T-helper 2 cell (primary cell): ENCODE results near the gene KRT37.

ENCODE experiments used
- DNase-seq, 5 experiments: peaks; one replicate each; pipeline versions ENCODE4 v3.0.0 to v3.0.0-alpha.2; 2012 to 2022
- total RNA-seq, 2 donors: gene quantifications; one replicate each; lab custom pipeline; 2026; lab: John Stamatoyannopoulos, UW

The KRT37 gene
- 0 reads per million in 2 donors for total RNA-seq

DNA sequence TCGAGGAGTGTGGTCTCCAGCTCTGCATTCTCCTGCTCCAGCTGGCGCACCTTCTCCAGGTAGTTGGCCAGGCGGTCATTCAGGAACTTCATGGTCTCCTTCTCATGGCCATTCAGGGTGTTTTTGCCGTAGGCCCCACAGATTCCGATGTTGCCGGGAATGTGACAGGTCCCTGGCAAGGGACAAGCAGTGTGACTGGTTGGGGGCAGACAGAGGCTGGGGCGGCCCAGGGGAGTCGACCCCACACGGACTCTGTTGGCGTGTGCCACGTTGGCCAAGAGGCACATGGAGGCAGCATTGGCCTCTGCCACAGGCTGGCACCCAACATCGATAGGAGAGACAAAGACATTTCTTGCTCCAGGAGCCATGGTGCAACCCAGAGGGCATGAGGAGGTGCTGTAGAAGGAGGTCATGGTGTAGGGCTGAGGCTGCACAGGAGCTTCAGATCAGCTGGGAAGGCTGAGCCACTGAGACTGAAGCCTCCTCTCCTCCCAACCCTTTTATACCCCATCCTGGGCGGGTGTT lies at the start of gene KRT37:
Gene KRT37 (minus strand): TSS at position 475 of the 525 bp plus-strand sequence. CDS start 62 bp downstream, at position 413.
- no peak for DNase-seq

DNA sequence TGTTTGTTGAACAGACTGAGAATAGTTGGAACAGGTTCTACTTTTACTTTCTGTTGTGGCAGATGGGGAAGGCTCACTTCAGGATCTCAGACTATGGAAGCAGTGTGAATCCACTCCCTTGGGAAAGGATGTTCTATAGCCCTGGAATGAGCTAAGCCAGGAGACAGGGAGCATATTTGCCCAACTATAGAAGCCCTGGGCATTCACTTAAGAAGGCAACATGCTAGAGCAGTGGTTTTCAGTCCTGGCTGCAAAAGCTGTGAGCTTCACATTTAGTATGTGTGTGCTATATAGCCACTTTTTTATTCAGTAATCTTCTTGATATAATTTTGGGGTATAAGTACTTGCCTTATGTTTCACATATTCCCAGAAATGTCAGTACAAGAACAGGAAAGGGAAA lies 44.0 kb upstream of the KRT37 start:
- DNase-seq, result no peak

DNA sequence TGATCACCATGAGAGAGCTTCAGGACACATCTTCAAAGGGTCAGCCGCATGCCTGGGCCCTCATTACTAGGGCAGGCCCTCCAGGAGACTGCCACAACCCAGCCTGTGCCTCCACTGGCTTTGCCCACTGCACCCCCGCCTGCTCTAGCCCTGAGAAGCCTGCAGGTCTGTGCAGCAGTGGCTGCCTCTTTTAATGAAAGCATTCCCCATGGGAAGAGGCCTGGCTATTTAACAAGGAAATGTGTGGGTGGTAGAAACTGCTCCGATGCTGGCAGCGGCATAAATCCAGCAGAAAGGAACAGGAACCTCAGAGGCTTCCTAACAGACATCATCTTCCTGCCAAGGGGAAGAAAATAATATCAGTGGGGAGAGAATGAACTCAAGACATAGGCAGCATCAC lies 43.2 kb upstream of the KRT37 start:
- DNase-seq, result no peak

DNA sequence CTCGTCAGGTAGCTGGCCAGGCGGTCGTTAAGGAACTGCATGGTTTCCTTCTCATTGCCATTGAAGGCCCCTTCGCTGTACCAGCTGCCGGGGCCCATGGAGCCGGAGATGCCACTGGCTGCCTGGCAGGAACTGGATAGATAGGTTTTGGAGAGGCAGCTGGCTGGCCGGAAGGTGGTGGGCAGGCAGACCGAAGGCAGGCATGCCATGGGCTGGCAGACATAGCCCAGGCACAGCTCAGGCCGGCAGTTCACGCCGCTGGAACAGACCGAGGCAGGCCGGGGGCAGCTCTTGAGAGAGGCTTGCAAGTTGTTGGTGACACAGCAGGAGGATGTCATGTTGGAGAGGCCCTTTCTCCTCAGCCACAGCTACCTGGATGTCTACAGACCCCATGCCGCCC lies 42.6 kb upstream of the KRT37 start, which contains the start of gene KRT32:
Gene KRT32 (minus strand): TSS at position 399 of the 400 bp plus-strand sequence. CDS start 61 bp downstream, at position 338.
- no peak for DNase-seq

DNA sequence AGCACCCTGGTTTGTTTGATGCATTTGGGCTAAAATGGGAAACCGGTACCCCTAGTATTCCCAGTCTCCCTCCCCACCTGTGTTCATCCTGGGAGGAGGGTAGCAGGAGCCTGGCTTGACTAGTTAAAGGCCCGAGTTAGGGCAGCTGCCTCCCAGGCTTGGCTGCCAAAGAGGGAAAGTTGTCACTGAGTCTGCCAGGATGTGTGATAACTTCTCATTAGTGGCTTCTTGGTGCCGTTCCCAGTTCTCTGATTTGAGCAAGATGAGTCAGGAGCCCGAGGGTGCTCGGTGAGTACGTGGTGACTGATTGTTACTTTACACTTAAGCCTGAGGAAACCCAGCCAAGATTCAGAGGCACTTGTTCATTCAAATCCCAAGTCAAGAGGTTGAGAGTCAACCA lies 40.3 kb upstream of the KRT37 start:
- DNase-seq, result no peak

DNA sequence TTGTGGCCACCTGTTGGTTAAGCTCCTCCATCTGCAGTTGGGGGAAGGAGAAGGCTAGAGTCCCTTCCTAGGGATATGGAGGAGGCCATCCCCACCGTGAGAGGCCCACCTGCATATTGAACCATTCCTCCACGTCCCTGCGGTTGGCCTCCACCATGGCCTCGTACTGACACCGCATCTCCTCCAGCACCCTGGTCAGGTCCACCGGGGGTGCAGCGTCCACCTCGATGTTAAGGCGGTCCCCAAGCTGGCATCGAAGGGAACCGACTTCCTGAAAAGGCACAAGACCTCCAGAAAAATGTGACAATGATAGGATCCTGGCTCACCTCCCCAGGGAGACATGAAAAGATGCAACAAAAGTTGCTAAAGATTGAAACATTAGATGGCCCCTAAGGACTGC lies 39.8 kb upstream of the KRT37 start:
- DNase-seq, result no peak

DNA sequence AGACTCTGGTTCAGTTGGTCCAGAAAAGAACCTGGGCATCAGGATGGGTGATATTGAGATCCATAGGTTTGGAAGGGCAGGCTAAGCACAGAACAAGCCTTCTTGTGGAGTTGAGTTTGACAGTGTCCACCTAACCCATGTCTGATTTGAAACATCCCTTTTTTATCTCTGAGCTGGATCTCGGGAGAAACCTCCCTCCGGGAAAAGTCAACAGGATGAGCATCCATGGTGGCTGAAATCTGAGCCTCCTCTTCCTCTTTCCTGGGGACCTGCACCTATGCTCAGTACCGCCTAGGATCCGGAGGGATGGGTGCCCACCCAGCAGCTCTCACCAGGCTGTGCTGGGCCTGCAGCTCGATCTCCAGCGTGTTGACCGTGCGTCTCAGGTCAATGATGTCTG lies 39.4 kb upstream of the KRT37 start:
- DNase-seq, result no peak

DNA sequence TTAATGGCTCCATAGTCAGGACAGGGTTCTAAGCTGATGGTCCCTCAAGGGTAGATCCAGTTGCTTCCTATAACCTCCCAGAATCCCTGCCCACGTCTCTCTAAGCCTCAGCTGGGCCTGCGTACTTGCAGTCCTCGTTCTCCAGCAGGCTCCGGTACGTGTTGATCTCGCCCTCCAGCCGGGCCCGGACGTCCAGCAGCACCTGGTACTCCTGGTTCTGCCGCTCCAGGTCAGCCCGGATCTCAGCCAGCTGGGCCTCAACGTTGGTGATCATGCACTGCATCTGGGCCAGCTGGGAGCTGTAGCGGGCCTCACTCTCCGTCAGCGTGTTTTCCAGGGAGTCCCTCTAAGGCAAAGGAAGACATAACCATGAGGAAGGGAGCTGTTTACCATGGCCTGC lies 38.3 kb upstream of the KRT37 start:
- DNase-seq, result no peak

DNA sequence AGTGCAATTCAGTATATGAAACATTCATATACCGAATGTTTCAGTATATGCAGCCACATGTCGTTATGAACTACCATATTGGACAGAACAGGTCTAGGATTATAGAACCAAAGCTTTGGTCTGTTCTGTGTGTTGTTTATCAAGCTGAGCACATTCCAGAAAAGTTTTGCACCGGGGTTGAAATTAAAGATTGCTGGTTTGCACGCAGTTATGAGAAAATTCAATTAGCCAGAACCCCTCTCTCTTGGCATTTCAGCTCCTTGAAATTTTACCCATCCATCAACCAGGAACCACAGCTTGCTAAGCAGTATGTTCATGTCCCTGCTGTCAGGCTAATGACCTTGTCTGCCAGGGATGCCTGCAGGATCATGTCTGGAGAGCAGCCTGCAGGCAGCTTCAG lies 33.3 kb upstream of the KRT37 start:
- no peak for DNase-seq

DNA sequence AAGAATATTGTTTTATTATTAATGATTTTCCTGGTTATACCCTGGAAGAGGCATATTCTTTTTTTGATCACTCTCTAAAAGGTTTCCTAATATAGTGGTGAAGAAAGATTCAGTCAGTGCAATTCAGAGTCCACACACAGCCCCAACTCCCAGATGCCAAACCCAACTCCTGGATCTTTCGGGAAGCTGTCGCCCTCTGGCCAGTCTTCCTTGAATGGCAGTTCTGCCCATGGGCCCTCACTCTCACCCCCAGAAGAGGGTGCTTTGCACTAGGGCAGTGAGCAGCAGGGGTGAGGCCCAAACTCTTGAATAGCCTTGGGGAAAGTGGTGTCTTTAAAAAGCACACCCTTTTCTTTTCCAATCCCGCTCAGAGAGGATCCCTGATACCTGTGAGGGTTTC lies 31.8 kb upstream of the KRT37 start:
- no peak for DNase-seq

DNA sequence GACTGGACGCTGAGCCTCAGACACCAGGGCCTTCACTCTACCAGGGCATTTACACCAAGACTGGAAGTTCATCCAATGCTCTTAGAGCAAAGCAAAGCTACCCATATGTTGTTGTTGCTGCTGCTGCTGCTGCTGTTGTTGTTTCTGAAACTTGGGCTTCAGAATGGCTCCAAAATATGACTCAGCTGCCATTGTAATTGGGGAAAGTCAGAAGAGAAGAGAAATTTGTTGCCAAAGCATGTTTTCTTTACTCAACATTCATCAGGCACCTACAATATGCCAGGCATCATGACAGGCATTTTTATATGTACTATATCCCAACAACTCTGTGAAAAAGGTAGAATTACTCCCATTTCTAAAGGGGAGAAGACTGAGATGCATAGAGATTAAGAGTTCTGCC lies 30.9 kb upstream of the KRT37 start:
- DNase-seq, result no peak

DNA sequence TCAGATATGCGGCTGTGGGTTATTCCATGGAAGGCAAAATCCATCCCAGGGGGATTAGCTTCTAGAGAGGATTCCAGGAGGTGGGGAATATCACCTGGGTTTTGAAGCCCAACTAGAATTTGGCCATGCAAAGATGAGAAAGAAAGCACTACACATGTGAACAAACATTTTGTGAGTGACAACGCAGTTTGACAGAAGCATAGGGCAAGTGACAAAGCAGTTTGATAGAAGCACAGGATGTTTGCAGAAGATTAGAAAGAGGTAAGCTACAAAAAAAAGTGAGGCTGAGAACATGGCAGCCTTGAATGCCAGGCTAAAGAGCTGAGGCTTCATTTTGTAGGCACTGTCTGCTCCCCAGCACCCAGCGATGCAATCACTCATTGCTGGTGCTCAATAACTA lies 28.7 kb upstream of the KRT37 start:
- DNase-seq, result no peak

DNA sequence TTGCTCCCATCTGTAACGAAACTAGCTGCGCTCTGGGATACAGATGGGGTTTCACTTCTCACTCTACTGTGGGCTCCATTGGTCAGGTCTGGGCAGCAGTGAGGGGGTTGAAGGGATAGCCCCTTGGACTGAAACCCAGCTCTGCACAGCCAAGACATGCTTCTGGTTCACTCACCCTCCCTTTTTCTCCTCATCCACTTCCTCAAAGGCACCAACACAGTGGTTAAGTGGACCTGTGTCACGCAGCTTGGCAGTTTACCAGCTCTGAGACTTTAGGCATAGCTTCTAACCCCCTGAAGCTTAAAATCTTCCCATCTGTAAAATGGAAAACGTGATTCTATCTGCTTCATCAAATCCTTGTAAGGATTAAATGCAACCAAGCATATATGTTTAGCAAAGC lies 27.9 kb upstream of the KRT37 start:
- DNase-seq, result no peak

DNA sequence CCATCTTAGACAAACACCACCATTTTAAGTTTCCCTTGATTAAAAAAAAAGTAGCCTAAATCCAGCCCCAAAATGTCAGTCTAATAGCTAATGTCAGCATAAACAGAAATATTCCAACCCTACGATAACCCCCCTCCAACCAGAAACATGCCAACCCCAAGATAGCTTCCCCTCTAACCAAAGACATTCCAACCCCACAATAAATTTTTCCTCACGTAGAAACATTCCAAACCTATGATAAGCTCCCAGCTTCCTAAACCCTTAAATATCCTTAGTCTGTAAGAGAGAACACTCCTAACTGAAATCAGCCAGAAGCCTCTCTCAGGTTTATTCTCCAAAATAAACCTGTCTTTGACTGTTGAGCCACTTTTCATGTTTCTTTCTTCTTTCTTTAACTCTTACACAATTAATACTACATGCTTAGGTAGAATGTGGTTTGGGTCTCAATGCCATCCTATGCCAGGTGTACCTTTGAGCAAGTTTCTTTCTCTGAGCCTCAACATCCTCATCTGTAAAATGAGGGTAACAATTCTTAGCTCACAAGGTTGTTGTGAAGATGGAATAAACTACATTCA lies 26.9 kb upstream of the KRT37 start:
- DNase-seq, result no peak

DNA sequence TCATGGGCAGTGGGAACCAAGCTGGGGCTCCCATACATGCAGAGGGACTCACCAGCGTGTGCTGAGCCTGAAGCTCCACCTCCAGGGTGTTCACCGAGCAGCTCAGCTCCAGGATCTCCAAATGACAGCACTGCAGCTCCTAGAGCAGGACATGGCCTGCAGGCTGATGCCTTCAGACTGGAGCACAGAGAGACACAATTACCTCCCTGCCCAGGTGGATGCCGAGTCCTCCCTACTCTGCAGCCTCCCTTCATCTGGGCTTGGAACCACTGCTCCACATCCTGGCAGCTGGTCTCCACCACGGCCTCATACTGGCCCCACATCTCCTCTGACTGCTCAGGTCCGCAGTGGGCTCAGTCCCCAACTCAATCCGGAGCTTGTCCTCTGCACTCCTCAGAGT lies 24.6 kb upstream of the KRT37 start:
- DNase-seq, result no peak

DNA sequence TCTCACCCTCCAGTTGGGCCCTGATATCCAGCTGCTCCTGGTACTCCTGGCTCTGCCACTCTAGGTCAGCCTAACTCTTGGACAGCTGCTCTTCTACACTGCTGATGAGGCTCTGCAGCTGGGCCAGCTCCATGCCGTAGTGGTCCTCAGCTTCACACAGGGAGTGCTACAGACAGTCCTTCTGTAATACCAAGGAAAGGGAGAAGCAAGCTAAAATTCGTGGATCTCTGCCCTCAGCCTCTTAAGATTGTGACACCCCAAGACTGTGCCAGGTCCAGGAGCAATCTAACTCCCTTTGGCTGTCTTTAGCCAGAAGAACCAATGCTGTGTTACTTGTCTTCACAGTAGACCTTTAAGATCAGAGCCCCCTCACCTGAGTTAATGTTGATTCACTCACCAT lies 24.1 kb upstream of the KRT37 start:
- no peak for DNase-seq

DNA sequence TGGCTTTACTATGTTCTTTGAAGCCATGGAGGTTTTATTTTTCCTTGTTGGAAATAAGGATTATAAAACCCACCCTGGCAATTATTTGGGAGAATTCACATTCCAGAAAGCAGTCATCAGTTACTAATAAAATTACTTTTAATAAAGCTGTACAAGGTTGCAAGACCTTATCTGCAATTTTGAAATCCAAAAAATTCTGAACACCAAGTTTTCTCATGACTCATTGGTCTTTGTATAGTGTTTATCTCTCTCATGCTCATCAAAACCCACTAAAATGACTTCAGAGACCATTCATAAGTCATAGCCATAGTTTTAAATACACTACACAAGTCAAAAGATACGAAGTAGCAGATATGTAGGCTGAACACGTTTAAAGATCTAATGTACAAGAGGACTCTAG lies 22.4 kb upstream of the KRT37 start:
- no peak for DNase-seq

DNA sequence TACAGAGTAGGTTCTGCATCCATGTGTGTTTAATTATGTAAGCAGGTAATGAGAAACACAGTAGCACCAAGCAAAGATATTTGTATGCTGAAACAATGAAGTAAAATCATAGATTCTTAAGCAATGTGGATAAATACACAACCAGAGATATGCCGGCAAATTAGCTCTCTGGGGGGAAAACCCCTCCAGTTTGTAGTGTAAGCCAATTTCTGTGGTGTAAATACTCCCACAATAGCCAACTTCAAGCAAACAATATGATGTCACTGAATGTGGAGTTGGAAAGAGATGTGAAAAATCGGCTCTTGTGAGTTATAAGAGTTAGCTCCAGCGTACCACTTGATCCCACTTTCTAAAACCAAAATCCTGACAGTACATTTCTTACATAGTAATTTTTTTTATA lies 20.3 kb upstream of the KRT37 start:
- no peak for DNase-seq

DNA sequence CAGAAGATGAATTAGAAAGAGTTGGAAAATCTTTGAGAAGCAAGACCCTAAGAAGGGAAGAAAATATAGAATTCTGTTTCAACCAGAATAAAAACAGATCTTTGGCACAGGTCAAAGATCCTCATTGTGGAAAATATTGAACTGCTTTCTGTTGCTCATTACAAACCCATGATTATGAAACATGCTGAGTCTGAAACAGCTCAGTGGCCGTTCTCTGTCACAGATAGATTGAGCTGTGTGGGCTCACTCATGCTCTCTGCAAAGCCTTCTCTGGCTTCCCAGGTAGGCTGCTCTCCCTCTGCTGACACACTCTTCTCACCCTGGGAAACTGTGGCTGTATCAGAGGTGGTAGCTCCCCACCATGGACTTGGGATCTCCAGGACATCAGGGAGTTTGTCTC lies 19.8 kb upstream of the KRT37 start:
- no peak for DNase-seq

DNA sequence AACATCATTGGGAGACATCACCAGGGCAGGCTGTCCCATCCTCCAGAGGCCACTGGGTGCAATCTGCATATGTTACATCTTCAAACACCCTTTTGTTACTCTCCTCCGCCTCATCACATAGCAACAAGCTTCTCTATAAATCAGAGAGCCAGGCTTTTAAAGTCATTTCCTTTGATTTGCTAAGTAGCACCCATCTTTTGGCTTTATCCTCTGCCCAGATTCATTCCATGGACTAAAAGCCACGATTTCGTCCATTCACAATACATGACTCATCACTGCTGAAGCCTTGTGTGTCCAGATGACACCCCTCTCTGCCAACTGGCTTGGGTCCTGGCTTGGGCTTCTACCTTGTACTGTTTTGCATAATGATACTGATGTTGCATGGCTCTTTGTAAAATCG lies 18.4 kb upstream of the KRT37 start:
- no peak for DNase-seq

DNA sequence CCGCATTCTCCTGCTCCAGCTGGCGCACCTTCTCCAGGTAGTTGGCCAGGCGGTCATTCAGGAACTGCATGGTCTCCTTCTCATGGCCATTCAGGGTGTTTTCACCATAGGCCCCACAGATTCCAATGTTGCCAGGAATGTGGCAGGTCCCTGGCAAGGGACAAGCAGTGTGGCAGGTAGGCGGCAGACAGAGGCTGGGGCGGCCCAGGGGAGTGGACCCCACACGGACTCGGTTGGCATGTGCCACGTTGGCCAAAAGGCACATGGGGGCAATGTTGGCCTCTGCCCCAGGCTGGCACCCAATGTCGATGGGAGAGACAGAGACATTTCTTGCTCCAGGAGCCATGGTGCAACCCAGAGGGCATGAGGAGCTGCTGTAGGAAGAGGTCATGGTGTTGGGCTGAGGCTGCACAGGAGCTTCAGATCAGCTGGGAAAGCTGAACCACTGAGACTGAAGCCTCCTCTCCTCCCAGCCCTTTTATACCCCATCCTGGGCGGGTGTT lies 16.2 kb upstream of the KRT37 start, which contains the start of gene KRT38:
Gene KRT38 (minus strand): TSS at position 453 of the 503 bp plus-strand sequence. CDS start 62 bp downstream, at position 391.
- no peak for DNase-seq

DNA sequence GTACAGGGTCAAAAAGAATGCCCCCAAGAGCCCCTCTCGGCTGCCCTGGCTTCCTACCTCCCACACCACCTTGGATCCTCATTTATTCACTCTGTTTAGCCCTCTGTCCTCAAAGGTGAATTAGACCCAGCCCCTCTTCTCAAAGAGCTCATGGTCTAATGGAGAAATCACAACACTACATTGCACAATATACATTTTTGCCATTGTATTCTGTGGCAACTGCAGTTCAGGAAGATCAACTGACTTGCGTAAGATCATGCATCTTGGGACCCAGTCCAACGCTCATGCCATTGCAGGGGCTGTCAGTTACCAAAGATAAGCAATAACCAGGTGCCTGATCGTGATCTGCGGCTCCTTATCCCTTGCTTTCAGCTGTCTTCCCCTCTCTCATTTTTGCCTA lies 15.0 kb upstream of the KRT37 start:
- no peak for DNase-seq

DNA sequence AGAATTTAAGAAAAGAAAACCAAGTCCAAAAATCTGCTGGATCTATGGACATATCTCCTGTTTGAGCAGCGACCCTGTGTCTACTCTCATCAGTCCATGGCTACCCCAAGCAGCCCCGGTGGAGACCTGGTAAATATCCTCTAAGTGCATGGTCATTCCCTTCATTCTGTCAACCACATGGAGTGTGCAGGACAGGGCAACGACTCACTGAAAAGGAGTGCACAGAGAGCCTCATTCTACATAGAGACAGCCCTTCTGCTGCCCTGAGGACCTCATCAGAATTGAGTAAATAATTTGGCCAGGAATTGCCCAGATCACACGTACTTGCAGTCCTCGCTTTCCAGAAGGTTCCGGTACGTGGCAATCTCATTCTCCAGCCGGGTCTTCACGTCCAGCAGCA lies 13.4 kb upstream of the KRT37 start:
- DNase-seq, result no peak

DNA sequence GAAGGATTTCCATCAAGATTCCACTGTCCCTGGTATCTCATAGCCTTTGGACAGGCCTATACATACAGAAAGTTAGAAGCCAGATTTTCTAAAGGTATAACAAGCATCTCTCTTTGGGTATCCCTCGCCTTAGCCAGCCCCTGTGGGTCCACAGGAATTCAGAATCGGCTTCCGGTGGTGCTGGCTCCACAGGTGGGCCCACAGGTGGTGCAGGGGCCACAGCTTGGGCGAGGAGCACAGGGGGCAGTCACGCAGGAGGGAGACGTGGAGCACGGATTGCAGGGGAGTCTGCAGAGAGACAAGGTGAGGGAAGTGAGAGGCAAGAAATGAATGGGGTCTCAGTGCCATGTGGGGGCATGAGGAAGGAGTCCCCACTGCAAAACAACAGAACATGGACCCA lies 12.9 kb upstream of the KRT37 start:
- DNase-seq, result no peak

DNA sequence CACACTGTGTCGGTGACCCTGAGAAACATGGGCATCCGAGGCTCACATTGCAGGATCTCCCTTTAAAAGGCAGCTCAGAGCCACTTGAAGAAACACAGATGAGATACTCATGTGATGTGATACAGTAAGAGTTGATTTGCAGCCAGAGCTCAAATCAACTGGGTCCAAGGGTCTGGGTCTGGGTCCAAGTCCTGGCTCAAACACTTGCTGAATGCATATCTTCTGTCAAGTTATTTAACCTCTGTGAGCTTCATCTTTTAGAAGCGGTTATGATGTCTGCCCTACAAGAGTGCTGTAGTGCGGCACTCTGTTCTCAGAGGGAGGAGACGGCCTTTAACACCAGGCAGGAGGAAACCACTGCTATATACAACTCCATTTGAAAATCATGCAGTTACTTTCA lies 10.0 kb upstream of the KRT37 start:
- no peak for DNase-seq
